CD4-positive, alpha-beta T cell (primary cell): ENCODE data around the gene NME3. TPM values are rescaled to one million over a fixed set of nuclear protein-coding genes. Genes with fewer than 3 reads are reported as not detected.

Experiments used
- ATAC-seq: fragments of 200-7000 bp; cut with Tn5 transposase; one replicate; pipeline ENCODE4 v1.10.0; 2022; ENCODE audit warnings: mild to moderate bottlenecking; ENCODE audit not compliant: poor library complexity
- CTCF ChIA-PET: fragments of 350-600 bp; sonication (Branson Sonifier 250); formaldehyde crosslinking; loops from one replicate; lab custom pipeline; 2021; ENCODE audit warnings: antibody characterized with exemption, inconsistent platforms; lab: Charles Lee
- POLR2A ChIA-PET: fragments of 350-600 bp; sonication (Branson Sonifier 250); formaldehyde crosslinking; loops from one replicate; lab custom pipeline; 2021; ENCODE audit warnings: antibody characterized with exemption, inconsistent platforms; lab: Charles Lee
- DNase-seq, 14 experiments: peaks; one replicate each; pipeline ENCODE4 v3.0.0-alpha.2; 2013 to 2020; ENCODE audit warnings: mixed read lengths in 2 of 14
- H3K27ac ChIP-seq, 2 donors: one replicate each; pipeline versions ENCODE4 v1.5.1 to v1.7.0; 2013; ENCODE audit warnings: low read length in 2 of 2, low read depth in 1 of 2, mild to moderate bottlenecking in 1 of 2
- H3K27me3 ChIP-seq, 2 experiments: 1 replicate in 1 of 2; 2 replicates in 1 of 2; pipeline versions ENCODE4 v1.6.1 to v1.7.0; 2013; ENCODE audit warnings: low read length in 2 of 2, control low read depth in 1 of 2, mild to moderate bottlenecking in 1 of 2, moderate library complexity in 1 of 2; ENCODE audit not compliant: insufficient read depth in 2 of 2, control insufficient read depth in 1 of 2
- H3K36me3 ChIP-seq: one replicate; pipeline ENCODE4 v1.6.1; 2013; ENCODE audit warnings: low read length, control low read depth; ENCODE audit not compliant: insufficient read depth
- H3K4me1 ChIP-seq: one replicate; pipeline ENCODE4 v1.6.1; 2013; ENCODE audit warnings: low read length, control low read depth; ENCODE audit not compliant: insufficient read depth
- H3K4me3 ChIP-seq: one replicate; pipeline ENCODE4 v1.5.1; 2013; ENCODE audit warnings: mild to moderate bottlenecking, low read length, moderate library complexity
- H3K9me3 ChIP-seq, 2 experiments: 1 replicate in 1 of 2; 2 replicates in 1 of 2; pipeline versions ENCODE4 v1.6.1 to v1.7.0; 2013; ENCODE audit warnings: low read length in 2 of 2, mild to moderate bottlenecking in 2 of 2, control low read depth in 1 of 2, moderate library complexity in 1 of 2; ENCODE audit not compliant: control insufficient read depth in 1 of 2, insufficient read depth in 1 of 2
- H3K27ac Mint-ChIP-seq: one replicate; pipeline ENCODE4 v1.8.0; 2020; ENCODE audit warnings: mixed read lengths
- H3K27me3 Mint-ChIP-seq: one replicate; pipeline ENCODE4 v1.8.0; 2021; ENCODE audit warnings: mixed read lengths
- H3K36me3 Mint-ChIP-seq: one replicate; pipeline ENCODE4 v1.8.0; 2021; ENCODE audit warnings: low read depth, mixed read lengths
- H3K4me1 Mint-ChIP-seq: one replicate; pipeline ENCODE4 v1.8.0; 2021; ENCODE audit warnings: low read depth, mixed read lengths
- H3K4me3 Mint-ChIP-seq: one replicate; pipeline ENCODE4 v1.8.0; 2020; ENCODE audit warnings: mild to moderate bottlenecking, mixed read lengths
- H3K9me3 Mint-ChIP-seq: one replicate; pipeline ENCODE4 v1.8.0; 2020; ENCODE audit warnings: mixed read lengths
- CTCF ChIP-seq: fragments of 200-600 bp; IDR thresholded peaks from one replicate; pipeline ENCODE4 v1.8.0; 2022; ENCODE audit warnings: antibody characterized with exemption, mild to moderate bottlenecking
- intact Hi-C, 2 experiments: fragments of 100-400 bp; cut with DNase I in 1 of 2; cut with micrococcal nuclease in 1 of 2; formaldehyde crosslinking; loops; one replicate each; pipeline versions ENCODE4 v1.15.1 to v1.9.0; 2023 to 2025; cut with DNase I, micrococcal nuclease
- total RNA-seq, 174 experiments: library from RNA in 2 of 174; stranded (reverse) in 2 of 174; gene quantifications; one replicate each; pipeline ENCODE4 v1.2.3 and lab custom pipeline; 2021 to 2026

Gene NME3
- total RNA-seq, 2 experiments from 2014 or later, result 46.2 to 54.2 TPM

GRCh38 chr16:1776672-1776955 lies 5.3 kb upstream of the NME3 start:
- TF ChIP-seq CTCF, result no peak
- H3K4me3 ChIP-seq, result no peak overlapping the region
- Mint-ChIP-seq H3K4me3 (peak overlapping the region; percentile 54), H3K27me3 (no peaks in the 10 kb centered on the region), H3K27ac (no peak overlapping the region), H3K36me3 (peaks cover 26% of the 10 kb centered on the region), H3K9me3 (no peaks in the 10 kb centered on the region), H3K4me1 (peaks cover 18% of the 10 kb centered on the region)
- peaks cover 51% of the 10 kb centered on the region for H3K4me1 ChIP-seq
- no peak overlapping the region for H3K27ac ChIP-seq
- ATAC-seq (no peak), DNase-seq (peak in 1 of 14 experiments; percentile 32)
- POLR2A ChIA-PET, result no interaction called here
- H3K27me3 ChIP-seq, result no peaks in the 10 kb centered on the region
- intact Hi-C loops, result loop anchor here in 1 of 2 experiments (10.0 kb wide), 1 partner anchor 368 kb away; the partner anchor contains the start of gene RAB26
- H3K36me3 ChIP-seq, result peaks cover 43% of the 10 kb centered on the region
- CTCF ChIA-PET, result no interaction called here
- peaks cover 0 to 4% of the 10 kb centered on the region in 2 experiments for H3K9me3 ChIP-seq

GRCh38 chr16:1775846-1776671 lies 4.7 kb upstream of the NME3 start:
- Histone ChIP-seq H3K27ac (no peak overlapping the region), H3K4me1 (peaks cover 46% of the 10 kb centered on the region), H3K27me3 (no peaks in the 10 kb centered on the region), H3K9me3 (peaks cover 0 to 4% of the 10 kb centered on the region in 2 experiments), H3K36me3 (peaks cover 43% of the 10 kb centered on the region), H3K4me3 (no peak overlapping the region)
- ATAC-seq (no peak), DNase-seq (peak in 1 of 14 experiments; percentile 31)
- CTCF ChIA-PET, result interaction anchor here (0.6 kb wide), 1 partner anchor 355 kb away, joined by 3 read pairs; no protein-coding TSS in a partner anchor
- Mint-ChIP-seq H3K4me3 (peak overlapping the region; percentile 54), H3K27ac (no peak overlapping the region), H3K4me1 (peaks cover 12% of the 10 kb centered on the region), H3K9me3 (no peaks in the 10 kb centered on the region), H3K27me3 (no peaks in the 10 kb centered on the region), H3K36me3 (peaks cover 21% of the 10 kb centered on the region)
- no peak for TF ChIP-seq CTCF
- POLR2A ChIA-PET, result interaction anchor here (1.2 kb wide), 1 partner anchor 13 kb away, joined by 3 read pairs; no protein-coding TSS in a partner anchor
- intact Hi-C loops, result loop anchor here in 1 of 2 experiments (10.0 kb wide), 1 partner anchor 369 kb away; the partner anchor contains the start of gene RAB26

- H3K4me1 Mint-ChIP-seq, result peaks cover 12% of the 10 kb centered on the region
- intact Hi-C loops, result loop anchor here in 1 of 2 experiments (10.0 kb wide), 1 partner anchor 370 kb away; the partner anchor contains the start of gene RAB26
- peaks cover 47% of the 10 kb centered on the region for H3K4me1 ChIP-seq
- no peak overlapping the region for H3K4me3 ChIP-seq
- TF ChIP-seq CTCF, result no peak
- peaks cover 43% of the 10 kb centered on the region for H3K36me3 ChIP-seq
- H3K9me3 Mint-ChIP-seq, result no peaks in the 10 kb centered on the region
- ATAC-seq (no peak), DNase-seq (peak in 1 of 14 experiments; percentile 34)
- H3K27me3 Mint-ChIP-seq, result no peaks in the 10 kb centered on the region
- no peak overlapping the region for H3K27ac ChIP-seq
- H3K4me3 Mint-ChIP-seq, result peak overlapping the region; percentile 48
- POLR2A ChIA-PET, result interaction anchor here (1.2 kb wide), 1 partner anchor 14 kb away, joined by 3 read pairs; no protein-coding TSS in a partner anchor
- peaks cover 0 to 4% of the 10 kb centered on the region in 2 experiments for H3K9me3 ChIP-seq
- H3K27me3 ChIP-seq, result no peaks in the 10 kb centered on the region
- CTCF ChIA-PET, result interaction anchor here (0.5 to 4.0 kb wide), 3 partner anchors 7 to 354 kb away, joined by 3 to 21 read pairs (median 5); partner anchors contain the start of genes NUBP2 and SPSB3
- no peak overlapping the region for H3K27ac Mint-ChIP-seq
- H3K36me3 Mint-ChIP-seq, result peaks cover 22% of the 10 kb centered on the region
Measured at GRCh38 chr16:1775006-1775845, 3.9 kb upstream of the NME3 start.
